Globus pallidus (tissue), 1 donor: Measurements from ENCODE around the gene TMEM185B.
"Not testable (repeated sequence)": the region's sequence is repeated elsewhere in the genome, so short reads cannot be mapped to it uniquely, and the experiment has no call there.

Experiments used
- DNase-seq: peaks from one replicate; pipeline ENCODE4 v3.0.0-alpha.2; 2015; ENCODE audit warnings: low spot score

TMEM185B gene

DNA sequence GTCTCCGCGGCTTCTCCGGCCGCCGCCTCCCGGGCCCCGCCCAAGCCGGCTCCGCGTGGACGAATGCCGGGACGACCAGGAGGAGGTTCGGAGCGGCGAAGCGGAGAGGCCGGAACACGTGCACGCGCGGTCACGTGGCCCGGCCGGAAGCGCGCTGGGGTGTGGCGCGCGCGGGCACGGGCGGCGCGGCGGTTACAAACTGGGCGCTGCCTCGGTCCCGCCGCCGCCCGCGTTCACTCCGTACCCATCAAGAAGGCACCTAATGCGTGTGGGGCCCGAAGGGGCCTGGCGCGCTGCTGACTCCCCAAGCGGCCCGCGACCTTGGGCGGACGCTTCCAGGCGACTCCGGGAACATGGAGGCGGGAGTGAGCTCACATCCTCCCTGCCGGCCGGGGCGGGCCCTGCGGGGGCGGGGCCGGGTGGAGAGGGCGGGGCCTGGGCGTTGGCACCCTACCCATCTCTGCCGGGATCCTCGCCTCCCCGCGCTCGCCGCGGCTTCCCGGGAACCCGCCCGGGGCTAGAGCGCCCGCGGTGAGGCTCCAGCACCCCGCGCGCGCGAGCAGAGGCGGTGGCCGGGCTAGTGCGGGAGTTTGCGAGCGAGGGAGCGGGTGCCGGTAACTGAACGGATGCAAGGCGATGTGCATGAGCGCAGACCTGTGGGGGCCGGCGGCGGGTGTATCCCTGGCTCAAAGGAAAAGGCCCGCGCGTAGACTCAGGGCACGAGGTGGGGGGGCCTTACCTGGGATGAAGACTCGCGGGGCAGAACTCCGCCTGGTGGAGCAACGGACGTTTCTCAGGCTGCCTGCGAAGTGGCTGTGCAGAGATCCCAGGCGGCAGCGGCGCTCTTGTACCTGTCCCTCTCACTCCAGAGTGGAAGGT, at the start of gene TMEM185B:
Gene TMEM185B, minus strand, starts transcription at position 367 of the 879 bp plus-strand sequence. CDS start 424 bp downstream, outside the sequence.
- DNase-seq, result peak; percentile 82

DNA sequence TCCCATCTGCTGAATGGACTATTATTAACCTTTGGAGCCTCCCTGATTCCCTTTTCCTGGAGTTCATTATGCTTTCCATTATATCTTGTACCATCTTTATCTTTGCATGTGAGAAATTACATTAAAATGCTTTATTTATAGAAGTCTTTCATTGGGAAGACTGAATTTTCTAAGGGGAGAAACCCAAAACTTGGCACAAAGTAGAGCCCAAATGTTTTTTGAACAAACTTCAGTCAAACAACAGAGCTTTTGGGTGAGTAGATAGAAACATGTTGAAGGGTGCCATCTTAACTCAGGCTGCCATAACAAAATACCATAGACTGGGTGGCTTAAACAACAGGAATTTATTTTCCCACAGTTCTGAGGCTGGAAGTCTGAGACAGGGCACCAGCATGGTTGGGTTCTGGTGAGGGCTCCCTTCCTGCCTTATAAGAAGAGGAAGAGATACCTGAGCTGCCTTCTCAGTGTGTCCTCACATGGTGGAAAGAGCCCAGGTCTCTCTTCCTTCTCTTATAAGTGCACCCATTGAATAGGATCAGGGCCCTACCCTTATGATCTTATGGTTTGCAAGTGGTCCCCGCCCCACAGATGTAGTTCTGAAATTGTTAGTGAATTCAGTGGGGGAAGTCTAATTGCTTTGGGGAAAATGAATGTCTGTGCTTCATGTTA, 48.6 kb upstream of the TMEM185B start:
- no peak for DNase-seq

DNA sequence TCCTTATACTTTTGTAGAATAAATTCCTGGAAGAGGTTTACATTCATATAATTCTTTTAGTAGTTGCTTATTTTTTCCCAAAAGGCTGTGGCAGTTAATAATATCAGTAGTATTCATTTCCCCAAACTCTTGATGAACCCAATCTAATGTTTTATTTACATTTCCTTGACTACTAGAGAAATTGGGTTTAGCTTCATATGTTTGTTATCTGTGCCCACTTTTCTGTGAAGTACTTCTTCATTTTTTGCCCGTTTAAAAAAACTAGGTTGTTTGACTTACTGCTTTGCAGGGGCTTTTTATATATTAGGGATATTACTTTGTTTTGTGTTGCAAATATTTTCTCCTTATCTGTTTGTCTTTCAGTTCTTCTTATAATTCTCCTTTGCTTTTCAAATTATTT, 46.6 kb upstream of the TMEM185B start:
- no peak for DNase-seq

DNA sequence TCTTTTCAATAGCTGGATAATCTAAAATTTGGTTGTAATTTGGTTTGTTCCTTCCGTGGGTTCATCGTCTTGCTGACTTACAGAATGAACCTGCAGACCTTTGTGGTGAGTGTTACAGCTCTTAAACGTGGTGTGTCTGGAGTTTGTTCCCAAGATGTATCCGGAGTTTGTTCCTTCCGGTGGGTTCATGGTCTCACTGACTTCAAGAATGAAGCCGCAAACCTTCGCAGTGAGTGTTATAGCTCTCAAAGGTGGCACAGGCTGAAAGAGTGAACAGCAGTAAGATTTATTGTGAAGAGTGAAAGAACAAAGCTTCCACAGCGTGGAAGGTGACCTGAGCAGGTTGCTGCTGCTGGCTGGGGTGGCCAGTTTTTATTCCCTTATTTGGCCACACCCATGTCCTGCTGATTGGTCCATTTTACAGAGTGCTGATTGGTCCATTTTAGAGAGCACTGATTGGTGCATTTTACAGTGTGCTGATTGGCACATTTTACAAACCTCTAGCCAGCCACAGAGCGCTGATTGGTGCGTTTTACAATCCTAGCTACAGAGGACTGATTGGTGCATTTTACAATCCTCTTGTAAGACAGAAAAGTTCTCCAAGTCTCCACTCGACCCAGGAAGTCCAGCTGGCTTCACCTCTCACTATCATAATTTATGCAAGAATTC, 46.0 kb upstream of the TMEM185B start:
- DNase-seq, result no peak

DNA sequence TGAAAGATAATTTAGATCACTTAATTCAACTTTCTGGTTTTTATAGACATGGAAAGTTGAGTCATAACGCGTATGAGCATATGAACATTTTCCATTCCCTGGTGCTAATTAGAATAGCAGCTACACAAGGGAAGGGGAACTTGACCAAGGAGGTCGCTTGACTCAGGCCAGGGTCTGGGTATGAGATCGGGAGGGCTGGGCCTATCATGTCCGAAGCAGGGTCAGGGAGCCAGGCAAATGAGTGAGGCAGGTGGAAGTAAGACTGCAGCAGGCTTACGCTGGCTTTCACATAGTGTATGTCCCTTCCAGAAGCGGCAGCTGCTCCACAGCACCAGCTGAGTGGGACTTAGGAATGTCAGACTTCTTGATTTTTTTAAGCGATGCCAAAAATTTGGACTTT, 44.1 kb upstream of the TMEM185B start:
- DNase-seq, result no peak

DNA sequence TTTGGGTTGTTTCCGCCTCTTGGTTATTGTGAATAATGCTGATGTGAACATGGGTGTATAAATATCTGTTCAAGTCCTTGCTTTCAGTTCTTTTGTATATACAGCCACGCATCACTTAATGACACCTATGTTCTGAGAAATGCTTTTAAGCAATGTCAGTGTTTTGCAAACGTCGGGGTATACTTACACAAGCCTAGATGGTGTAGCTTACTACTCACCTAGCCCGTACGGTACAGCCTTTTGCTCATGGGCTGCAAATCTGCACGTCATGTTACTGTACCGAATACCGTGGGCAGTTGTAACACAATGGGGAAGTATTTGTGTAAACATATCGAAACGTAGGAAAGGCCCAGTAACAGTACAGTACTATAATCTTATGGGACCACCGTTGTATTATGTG, 41.8 kb upstream of the TMEM185B start:
- DNase-seq, result no peak

DNA sequence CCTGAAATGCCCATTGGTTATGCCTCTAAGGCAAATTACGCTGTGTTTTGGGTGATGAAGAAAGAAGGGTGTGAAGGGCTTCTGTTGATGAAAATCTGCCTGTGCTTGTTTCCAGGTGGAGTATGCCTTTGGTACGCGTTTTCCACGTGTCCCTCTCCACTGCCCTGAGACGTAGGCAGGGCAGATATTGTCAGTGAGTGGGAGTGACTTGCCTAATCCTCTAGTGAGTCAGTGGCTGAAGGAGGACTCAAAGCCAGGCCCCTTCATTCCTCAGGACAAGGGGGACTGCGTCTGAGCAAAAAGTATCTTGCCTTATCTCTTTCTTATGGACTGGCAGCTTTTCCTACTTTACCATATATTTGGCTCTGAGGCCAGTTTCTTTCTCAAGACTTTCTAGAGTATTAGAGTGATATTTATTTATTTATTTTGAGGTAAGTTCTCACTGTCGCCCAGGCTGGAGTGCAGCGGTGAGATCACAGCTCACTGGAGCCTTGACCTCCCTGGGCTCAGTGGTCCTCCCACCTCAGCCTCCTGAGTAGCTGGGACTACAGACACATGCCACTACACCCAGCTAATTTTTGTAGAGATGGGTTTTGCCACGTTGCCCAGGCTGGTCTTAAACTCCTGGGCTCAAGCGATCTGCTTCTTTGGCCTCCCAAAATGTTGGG, 39.7 kb upstream of the TMEM185B start:
- DNase-seq, result no peak

DNA sequence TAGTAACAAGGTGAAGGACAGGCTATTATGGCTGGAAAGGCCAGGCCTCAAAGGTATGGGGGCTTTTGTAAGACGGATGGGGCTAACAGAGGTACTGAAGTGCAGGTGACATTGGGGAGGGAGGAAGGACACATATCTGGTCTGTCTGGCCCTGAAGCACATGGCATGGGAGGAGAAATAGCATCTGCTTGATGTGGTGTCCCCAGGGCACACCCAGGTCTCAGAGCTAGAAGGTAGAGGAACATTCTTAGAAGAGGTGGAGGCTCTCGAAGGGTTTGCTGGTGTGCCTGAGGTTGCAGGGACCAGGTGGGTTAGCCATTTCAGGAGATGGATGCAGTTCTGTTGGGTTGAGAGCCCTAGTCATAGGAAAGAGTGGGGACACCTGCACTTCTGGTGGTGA, 39.0 kb upstream of the TMEM185B start:
- no peak for DNase-seq

DNA sequence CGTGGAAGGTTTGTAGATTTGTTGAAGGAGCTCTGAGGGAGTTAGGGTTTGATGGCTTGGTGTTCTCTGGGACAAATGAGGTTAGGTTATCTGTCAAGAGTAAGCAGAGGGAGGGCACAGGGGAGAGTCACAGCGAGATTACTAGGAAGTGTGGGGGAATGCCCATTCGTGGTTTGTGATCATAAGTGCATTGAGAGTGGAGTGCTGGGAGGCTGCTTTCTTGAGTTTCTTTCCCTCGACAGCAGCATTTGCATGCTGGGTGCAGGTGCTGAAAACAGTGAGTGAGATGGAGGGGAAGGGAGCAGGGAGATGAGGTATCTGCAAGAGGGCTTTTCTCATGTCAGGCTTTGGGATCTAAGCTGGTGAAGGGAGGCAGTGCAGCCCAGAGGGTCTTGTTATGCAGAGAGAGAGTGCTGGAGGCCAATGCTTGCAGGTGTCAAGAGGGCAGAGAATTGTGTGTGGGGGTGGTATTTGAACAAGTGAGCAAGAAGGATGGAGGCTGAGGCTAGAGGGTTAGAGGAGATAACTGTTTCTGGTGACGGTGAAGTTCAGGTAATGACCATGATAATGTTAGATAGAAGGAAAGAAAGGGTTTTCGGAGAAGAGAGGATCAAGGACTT, 38.3 kb upstream of the TMEM185B start:
- DNase-seq, result no peak

DNA sequence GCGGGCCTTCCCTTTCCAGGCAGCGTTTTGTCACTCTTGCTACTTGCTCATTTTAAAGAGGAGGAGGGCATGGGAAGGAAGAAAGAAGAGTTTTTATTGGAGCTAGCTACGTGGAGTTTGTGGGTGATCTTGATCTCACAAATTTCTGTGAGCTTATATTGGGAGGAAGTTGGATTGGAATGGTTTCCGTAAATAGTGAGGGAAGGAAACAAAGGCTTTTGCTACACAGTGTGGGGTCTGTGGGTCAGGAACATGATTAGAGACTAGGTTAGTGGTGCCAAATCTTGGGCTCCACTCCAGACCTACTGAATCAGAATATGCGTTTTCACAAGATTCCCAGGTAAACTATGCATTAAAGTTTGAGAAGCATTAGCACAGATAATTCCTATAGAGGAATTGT, 37.5 kb upstream of the TMEM185B start:
- no peak for DNase-seq

DNA sequence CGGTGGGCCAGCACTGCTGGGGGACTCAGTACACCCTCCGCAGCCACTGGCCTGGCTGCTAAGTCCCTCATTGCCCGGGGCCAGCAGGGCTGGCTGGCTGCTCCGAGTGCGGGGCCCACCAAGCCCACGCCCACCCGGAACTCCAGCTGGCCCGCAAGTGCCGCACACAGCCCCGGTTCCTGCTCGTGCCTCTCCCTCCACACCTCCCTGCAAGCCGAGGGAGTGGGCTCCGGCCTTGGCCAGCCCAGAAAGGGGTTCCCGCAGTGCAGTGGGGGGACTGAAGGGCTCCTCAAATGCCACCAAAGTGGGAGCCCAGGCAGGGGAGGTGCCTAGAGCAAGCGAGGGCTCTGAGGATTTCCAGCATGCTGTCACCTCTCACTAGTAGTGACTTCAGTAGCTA, 36.7 kb upstream of the TMEM185B start:
- not testable (repeated sequence) for DNase-seq

DNA sequence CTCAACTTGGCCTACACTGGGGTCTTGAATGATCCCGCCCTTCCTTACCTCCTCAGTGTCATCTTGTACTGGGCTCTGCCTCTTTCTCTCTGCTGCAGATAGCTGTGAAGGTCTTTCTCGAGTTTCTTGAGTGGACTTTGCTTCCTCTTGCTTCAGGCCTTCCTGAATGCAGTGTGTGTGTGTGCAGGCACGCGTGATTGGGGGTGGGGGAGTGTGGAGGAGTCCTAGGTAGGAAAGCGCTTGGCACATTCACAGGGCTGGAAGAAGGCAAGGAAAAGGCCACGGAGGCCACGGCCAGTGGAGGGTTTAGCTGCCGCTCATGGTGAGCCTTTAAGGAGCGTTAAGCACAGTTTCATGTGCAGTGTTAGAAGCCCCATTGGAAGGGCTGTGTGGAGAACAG, 35.0 kb upstream of the TMEM185B start:
- no peak for DNase-seq

DNA sequence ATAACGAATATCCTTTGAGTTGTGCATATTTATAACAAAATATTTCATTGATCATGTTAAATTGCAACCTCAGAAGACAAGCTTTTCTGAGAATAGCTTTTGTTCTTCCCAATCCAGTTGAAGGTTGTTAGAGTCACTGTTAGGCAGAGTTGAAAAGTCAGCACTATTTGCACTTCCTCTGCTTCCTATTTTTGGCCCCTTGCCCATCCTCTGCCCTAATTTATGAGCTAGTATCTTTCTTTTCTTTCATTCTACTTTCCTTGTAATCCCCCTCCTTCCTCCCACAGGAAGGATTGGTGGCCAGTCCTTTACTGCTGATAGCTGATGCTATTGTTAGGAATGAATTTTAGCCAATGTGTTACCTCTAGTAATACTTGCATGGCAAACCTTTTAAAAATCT, 34.3 kb upstream of the TMEM185B start:
- DNase-seq, result no peak

DNA sequence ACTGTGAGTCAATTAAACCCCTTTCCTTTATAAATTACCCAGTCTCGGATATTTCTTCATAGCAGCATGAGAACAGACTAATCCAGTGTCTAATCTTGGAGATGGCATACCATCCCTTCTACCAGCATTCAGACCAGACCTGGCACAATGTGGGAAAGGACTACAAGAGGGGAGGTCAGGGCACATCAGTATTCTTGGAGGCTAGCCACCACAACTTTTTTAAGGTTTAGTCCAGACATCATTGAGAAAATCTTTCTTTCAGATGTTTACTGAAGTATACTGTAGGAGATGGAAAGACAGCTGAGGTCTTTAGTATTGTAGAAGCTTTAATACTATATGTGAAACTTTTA, 33.4 kb upstream of the TMEM185B start:
- DNase-seq, result no peak

DNA sequence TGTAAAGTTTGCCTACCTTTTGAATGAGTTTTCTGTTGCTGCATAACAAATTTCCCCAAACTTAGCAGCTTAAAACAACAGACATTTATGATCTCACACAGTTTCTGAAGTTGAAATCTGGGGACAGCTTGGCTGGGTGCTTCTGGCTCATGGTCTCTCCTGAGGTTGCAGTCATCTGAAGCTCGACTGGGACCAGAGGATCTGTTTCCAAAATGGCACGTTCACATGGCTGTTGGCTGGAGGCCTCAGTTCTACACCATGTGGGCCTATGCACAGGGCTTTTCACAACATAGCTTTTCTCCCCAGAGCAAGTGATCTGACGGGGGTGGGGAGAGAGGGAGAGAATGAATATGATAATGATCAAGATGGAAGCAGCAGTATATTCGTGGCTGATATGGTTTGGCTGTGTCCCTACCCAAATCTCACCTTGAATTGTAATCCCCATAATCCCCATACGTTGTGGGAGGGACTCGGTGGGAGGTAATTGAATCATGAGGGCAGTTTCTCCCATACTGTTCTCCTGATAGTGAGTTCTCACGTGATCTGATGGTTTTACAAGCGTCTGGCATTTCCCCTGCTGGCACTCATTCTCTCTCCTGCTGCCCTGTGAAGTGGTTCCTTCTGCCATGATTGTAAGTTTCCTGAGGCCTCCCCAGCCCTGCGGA, 32.9 kb upstream of the TMEM185B start:
- DNase-seq, result no peak

DNA sequence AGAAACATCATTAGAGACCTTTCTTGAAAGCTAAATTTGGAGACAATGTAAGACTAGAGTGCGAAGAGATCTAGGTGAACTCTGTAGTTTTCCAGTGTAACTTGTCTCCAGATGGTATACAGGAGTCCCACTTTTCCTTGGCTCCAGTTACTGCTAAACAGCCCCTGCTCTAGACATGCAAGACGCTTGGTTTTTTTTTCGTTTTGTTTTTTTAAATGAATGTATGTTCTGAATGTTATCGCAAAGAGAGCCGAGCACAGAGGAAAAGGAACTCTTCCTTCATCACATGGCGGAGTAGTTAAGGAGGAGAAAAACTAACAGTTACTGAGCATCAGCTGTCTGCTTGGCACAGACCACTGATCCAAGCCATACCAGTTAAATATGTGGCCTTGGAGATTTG, 31.9 kb upstream of the TMEM185B start:
- no peak for DNase-seq

DNA sequence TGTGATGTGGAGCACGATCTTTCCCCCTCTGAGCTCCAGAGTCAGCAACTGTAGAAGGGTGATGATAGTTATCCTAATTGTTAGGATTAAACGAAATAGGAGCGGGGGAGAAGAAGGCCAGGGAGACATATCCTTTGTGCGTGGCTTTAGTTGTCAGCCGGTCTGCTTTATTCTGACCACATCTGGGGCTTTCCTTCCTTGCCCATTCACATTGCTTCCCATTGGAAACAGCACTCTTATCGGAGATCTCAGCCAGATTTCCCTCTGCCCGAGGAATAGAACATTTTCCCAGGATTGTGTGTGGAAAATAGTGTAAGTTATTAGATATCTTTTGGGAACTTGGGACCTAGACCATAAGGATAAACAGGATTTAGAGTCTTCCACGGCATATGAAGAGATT, 31.0 kb upstream of the TMEM185B start:
- no peak for DNase-seq

DNA sequence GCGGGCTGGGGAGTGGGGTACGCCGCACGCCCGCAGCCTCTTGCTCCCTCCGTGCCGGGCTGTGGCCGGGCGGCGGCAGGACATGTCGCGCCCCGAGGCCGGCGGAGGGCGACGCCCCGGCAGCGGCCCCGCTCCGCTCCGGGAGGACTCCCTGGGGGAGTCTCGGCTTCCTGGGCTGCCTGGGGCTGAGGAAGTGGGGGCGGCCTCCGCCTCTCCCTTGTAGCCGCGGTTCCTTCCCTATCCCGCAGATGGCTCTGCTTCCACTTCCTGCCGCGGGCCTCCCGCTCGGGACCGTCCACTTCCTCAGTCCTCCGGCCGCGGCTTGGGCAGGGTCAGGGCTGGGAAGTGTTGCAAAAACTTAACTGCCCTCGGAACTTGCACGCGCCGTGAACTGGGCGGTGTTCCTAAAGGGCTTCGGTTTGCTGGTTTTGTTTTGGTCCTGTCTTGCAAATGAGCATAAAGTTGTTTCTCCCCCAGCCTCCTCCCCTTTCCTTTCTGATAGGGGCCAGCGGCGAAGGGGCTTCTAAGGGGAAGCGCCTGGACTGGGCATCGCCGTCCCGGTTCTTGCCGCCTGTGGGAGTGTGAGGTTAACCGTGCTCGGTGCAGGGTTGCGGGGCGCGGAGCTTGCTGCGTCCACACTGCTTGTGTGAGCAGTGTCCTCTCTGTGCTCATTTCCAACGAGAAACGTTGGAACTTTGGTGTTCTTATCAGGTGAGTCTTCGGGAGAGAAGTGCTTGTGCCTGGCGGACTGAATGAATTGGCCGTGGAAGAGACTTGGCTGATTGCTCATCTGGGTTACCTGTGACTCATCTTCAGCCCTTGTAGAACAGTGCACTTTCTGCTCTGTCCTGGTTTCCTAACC, 30.1 kb upstream of the TMEM185B start:
- DNase-seq, result peak; percentile 87

DNA sequence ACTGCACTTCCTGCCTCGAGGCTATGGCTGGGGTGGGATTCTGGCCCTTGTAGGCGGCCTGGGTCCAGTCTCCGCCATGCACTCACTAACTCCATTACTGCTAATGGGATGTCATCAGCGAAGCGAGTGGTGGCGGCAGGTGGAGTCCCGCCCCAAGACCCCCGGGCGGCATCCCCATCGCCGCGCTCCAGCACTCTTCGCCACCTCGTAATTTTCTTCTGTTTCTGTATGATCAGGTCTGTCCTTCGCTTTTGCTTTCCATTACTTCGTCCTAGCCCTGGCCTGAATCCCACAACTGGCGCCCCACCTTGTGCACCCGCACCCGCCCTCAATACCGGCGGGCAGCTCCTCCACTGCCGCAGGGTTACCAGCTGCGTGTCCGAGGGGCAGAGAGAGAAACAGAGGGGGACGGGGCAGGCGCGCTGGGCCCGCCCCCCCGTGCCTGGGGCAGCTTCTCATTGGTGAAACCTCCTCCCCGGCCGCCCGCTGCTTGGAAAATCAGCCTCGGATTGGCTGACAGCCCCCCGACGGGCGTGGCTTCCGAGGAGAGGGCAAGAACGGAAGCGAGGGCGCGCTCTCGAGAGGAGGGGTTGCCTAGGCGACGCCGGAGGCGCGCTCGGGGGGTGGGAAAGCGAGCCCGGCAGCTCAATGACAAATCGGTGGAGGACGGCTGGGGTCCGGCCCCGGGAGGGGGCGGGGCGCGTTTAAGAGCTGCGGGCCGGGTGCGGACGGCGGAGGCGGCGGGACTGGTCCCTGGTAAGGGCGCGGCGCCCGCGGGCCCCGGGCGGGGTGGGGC, 29.2 kb upstream of the TMEM185B start, which contains the start of gene RALB:
Gene RALB, plus strand, starts transcription at position 628 of the 796 bp plus-strand sequence. CDS start 25,813 bp downstream, outside the sequence.
- DNase-seq, result peak; percentile 99

DNA sequence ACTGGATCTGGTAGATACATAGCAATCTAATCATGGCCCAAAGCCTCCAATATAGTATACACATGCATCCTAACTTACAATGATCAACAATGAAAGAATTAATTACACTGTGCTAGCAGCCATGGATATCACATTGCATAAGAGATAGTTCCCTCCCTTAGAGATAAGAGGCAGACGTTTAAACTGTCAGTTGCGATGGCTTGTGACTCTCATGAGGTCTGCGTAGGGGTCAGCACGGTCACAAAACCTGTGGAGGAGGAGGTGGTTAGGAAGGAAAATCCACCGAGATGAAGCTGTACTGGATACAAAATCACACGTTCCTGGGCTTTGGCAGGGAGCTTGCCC, 28.7 kb upstream of the TMEM185B start:
- DNase-seq, result peak; percentile 11
